ENCODE results near the gene SNRPA1. TPM values are rescaled to one million over a fixed set of nuclear protein-coding genes. Genes with fewer than 3 reads are reported as not detected.
A peak's percentile ranks its signal among the peaks of the same experiment; 100 is the strongest.

SNRPA1 gene
- total and polyA plus RNA-seq, 4 donors, result 34.5 to 57.7 (median 51.3) TPM

- peaks cover 0 to 8% (median 2%) of the 10 kb centered on the region in 4 donors for H3K36me3 ChIP-seq (ENCODE audit: control insufficient read depth in 4 of 4, insufficient read depth in 4 of 4, low read length in 4 of 4)
- 87 to 88% methylated on average over 9 of the region's 9 CpGs for WGBS, 2 donors
- DNase-seq (no peak), ATAC-seq (ENCODE audit: insufficient read depth, low FRiP score) (no peak)
- H3K27me3 ChIP-seq (ENCODE audit: control insufficient read depth in 3 of 3, insufficient read depth in 3 of 3, low read length in 2 of 3), result no peaks in the 10 kb centered on the region
- no peak for TF ChIP-seq CTCF (IDR thresholded peaks at IDR 0.05; ENCODE audit: control extremely low read depth, extremely low read depth)
- no peak overlapping the region for H3K9ac ChIP-seq (ENCODE audit: insufficient read depth in 1 of 2, low read length in 2 of 2)
- H3K4me3 ChIP-seq, result no peak overlapping the region
- H3K4me1 ChIP-seq (ENCODE audit: control insufficient read depth in 5 of 5, insufficient read depth in 5 of 5, low read length in 5 of 5), result peaks cover 1 to 25% (median 8%) of the 10 kb centered on the region in 5 donors
- no peak overlapping the region for H3K27ac ChIP-seq (ENCODE audit: low read depth in 1 of 2, low read length in 1 of 2)
- no peaks in the 10 kb centered on the region for H3K9me3 ChIP-seq (ENCODE audit: control insufficient read depth in 4 of 4, insufficient read depth in 3 of 4, low read length in 3 of 4)
Measured at GRCh38 chr15:101296418-101297405, 1.7 kb upstream of the SNRPA1 start.

DNA sequence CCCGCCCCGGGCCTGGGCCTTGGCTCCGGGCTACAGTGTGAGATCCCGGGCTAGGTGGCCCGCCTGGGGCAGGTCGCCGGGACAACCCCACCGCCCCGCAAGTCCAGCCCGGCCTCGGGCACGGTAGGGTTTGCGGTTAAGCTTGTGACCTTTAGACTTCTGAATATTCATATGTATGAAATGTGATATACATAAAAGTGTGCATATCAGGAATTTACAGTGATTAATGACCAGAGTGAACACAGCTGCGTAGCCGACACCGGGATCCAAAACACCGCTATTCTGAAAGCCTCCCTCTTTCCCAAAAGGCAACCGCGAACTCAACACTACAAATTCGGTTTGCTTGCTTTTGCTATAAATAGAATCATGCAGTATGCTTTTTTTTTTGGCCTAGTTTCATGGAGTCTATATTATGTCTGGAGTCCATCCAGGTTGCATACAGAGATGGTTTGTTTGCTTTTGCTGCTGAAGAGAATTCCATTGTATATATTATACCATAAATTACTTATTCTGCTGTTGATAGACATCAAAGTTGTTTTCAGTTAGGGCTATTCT lies 636 bp upstream of the SNRPA1 start:
- peak; percentile 13 for ATAC-seq (ENCODE audit: insufficient read depth, low FRiP score)
- H3K27ac ChIP-seq (ENCODE audit: low read depth in 1 of 2, low read length in 1 of 2), result peak overlapping the region; percentile 85 to 96

DNA sequence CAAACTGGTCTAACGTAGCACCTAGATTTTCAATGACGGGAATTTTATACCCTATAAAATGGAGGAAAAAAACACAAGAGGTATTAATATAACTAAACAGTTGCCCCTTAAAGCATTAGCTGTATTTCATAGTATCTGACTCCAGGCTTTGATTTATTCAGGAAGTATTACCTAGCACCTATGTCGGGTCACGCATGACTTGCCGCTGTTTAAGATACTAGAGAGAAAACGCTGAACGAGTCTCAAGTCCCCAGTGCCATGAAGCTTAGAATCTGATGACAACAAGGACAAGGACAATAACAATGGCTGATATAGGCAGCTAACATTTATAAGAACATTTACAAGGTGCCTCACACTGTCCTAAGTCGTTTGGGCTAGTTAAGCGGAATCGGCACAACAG lies 1.9 kb downstream of the SNRPA1 start:
- no peak for TF ChIP-seq CTCF (IDR thresholded peaks at IDR 0.05; ENCODE audit: control extremely low read depth, extremely low read depth)
- H3K4me3 ChIP-seq, result no peak overlapping the region
- ATAC-seq (ENCODE audit: insufficient read depth, low FRiP score) (no peak), DNase-seq (no peak)
- H3K4me1 ChIP-seq (ENCODE audit: control insufficient read depth in 5 of 5, insufficient read depth in 5 of 5, low read length in 5 of 5), result peaks cover 1 to 21% (median 8%) of the 10 kb centered on the region in 5 donors
- WGBS, 2 donors, result 70 to 75% methylated on average over 10 of the region's 10 CpGs
- H3K9me3 ChIP-seq (ENCODE audit: control insufficient read depth in 4 of 4, insufficient read depth in 3 of 4, low read length in 3 of 4), result no peaks in the 10 kb centered on the region
- H3K9ac ChIP-seq (ENCODE audit: insufficient read depth in 1 of 2, low read length in 2 of 2), result peak overlapping the region in 1 of 2 donors; percentile 80
- no peaks in the 10 kb centered on the region for H3K27me3 ChIP-seq (ENCODE audit: control insufficient read depth in 3 of 3, insufficient read depth in 3 of 3, low read length in 2 of 3)
- no peak overlapping the region for H3K27ac ChIP-seq (ENCODE audit: low read depth in 1 of 2, low read length in 1 of 2)
- H3K36me3 ChIP-seq (ENCODE audit: control insufficient read depth in 4 of 4, insufficient read depth in 4 of 4, low read length in 4 of 4), result peaks cover 2 to 22% (median 5%) of the 10 kb centered on the region in 4 donors

More for the DNA sequence above, 636 bp upstream of the SNRPA1 start:
- Histone ChIP-seq H3K27me3 (ENCODE audit: control insufficient read depth in 3 of 3, insufficient read depth in 3 of 3, low read length in 2 of 3) (no peaks in the 10 kb centered on the region), H3K9ac (ENCODE audit: insufficient read depth in 1 of 2, low read length in 2 of 2) (peak overlapping the region; percentile 75 to 79), H3K36me3 (ENCODE audit: control insufficient read depth in 4 of 4, insufficient read depth in 4 of 4, low read length in 4 of 4) (peaks cover 0 to 12% (median 2%) of the 10 kb centered on the region in 4 donors), H3K4me1 (ENCODE audit: control insufficient read depth in 5 of 5, insufficient read depth in 5 of 5, low read length in 5 of 5) (peaks cover 1 to 25% (median 8%) of the 10 kb centered on the region in 5 donors), H3K4me3 (peak overlapping the region; percentile 90), H3K9me3 (ENCODE audit: control insufficient read depth in 4 of 4, insufficient read depth in 3 of 4, low read length in 3 of 4) (no peaks in the 10 kb centered on the region)
- DNase-seq, result peak; percentile 25 to 83 (median 80)
- 1% methylated on average over 20 of the region's 20 CpGs for WGBS, 2 donors
- TF ChIP-seq CTCF (IDR thresholded peaks at IDR 0.05; ENCODE audit: control extremely low read depth, extremely low read depth), result no peak

Measured in lung (tissue), 12 donors.